ENCODE measurements around the gene KAT6B. TPM values are rescaled to one million over a fixed set of nuclear protein-coding genes. Genes with fewer than 3 reads are reported as not detected.

KAT6B gene
- polyA plus RNA-seq, 2 donors, result 4.7 to 6.7 TPM

DNA sequence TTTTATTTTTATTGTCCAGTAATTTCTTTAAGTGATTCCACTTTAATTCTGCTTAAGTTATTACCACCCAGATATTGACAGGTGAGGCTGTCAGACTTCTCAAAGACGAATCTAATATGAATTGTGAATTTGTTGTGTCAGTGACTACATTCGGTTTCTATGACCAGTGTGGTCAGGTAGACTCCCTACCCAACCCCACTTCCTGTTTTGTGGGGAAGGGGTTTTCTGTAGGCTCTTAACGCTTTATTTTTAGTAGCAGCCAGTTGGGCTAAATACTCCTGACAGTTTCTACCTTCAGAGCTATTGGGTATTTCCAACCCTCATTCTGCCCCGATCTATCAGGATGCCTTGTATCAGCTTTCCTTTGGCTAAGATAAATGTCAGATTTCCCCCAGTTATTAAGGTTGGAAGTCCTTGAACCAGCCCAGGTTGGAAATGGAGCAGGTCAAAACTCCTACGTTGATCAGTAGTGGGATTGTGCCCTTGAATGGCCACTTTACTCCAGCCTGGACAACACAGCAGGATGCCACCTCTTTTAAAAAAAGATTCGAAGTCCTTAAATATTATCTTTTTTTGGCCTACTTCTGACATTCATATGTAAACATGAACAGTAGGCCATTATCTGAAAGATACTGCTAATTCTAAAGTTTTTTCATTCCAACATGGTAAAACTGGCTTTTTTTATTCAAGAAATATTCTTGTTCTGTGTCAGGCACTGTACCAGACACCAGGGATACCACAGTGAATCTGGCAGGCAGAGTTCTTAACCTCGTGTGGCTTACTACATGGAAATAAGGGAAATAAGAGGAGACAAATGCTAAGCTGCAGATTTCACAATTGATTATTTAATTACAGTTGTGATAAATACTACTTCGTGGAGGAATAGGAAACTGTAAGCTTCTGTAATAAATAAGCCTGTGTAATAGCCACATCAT, 151.8 kb downstream of the KAT6B start:
- 80 to 86% methylated on average over 8 of the region's 8 CpGs for WGBS, 2 donors

DNA sequence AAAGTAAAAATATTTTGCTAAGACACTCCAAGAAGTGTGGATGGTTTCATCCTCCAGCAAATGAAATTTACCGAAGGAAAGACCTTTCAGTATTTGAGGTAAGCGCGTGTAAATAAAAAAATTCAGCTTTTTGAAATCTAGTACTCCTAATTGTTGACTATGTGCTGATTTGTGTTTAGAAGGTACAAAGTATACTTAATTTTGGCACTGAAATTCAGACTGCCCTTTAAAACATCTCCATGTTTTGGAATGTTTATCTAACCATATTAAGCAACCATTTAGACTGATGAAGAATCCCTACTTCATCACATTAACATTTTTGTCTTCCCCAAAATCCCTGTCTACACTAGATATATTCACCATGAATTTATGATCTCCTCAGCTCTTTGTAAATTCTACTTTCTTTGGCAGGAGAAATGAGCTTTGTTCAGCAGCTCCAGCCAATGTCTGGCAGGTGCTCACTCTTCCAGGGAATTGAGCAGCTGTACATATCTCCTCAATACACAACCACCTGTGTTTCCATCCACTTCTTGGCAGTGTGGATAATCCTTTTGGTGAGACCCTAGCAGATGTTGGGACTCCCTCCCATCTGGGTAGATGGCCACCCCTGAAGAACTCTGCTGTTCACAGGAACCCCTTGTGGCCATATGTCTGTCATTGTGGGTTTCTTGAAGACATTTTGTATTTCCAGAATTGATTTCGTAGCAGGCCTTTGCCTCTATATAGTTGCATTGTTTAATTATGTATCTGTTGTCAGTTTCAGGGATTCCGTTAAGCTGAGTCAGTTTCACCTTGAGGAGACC, 155.6 kb downstream of the KAT6B start:
- H3K4me3 ChIP-seq (ENCODE audit: low read depth in 1 of 2, low read length in 2 of 2), result no peak overlapping the region
- H3K27me3 ChIP-seq (ENCODE audit: control insufficient read depth in 1 of 2, insufficient read depth in 2 of 2, low read length in 2 of 2), result no peaks in the 10 kb centered on the region
- WGBS, 2 donors, result 86 to 93% methylated on average over 5 of the region's 5 CpGs
- no peaks in the 10 kb centered on the region for H3K9me3 ChIP-seq (ENCODE audit: control insufficient read depth in 2 of 2, insufficient read depth in 1 of 2, low read depth in 1 of 2, low read length in 1 of 2)
- no peak overlapping the region for H3K27ac ChIP-seq (ENCODE audit: low read depth in 2 of 2, low read length in 1 of 2)
- no peaks in the 10 kb centered on the region for H3K4me1 ChIP-seq (ENCODE audit: control insufficient read depth in 2 of 2, insufficient read depth in 2 of 2, low read length in 1 of 2)
- H3K36me3 ChIP-seq (ENCODE audit: control insufficient read depth in 2 of 2, insufficient read depth in 2 of 2, low read length in 1 of 2), result peaks cover 0 to 5% of the 10 kb centered on the region in 2 donors

More for the DNA sequence above, 151.8 kb downstream of the KAT6B start:
- Histone ChIP-seq H3K9me3 (ENCODE audit: control insufficient read depth in 2 of 2, insufficient read depth in 1 of 2, low read depth in 1 of 2, low read length in 1 of 2) (no peaks in the 10 kb centered on the region), H3K36me3 (ENCODE audit: control insufficient read depth in 2 of 2, insufficient read depth in 2 of 2, low read length in 1 of 2) (peaks cover 4 to 7% of the 10 kb centered on the region in 2 donors), H3K27ac (ENCODE audit: low read depth in 2 of 2, low read length in 1 of 2) (no peak overlapping the region), H3K27me3 (ENCODE audit: control insufficient read depth in 1 of 2, insufficient read depth in 2 of 2, low read length in 2 of 2) (no peaks in the 10 kb centered on the region), H3K4me1 (ENCODE audit: control insufficient read depth in 2 of 2, insufficient read depth in 2 of 2, low read length in 1 of 2) (peaks cover 0 to 2% of the 10 kb centered on the region in 2 donors), H3K4me3 (ENCODE audit: low read depth in 1 of 2, low read length in 2 of 2) (no peak overlapping the region)

- H3K4me3 ChIP-seq (ENCODE audit: low read depth in 1 of 2, low read length in 2 of 2), result no peak overlapping the region
- no peak overlapping the region for H3K27ac ChIP-seq (ENCODE audit: low read depth in 2 of 2, low read length in 1 of 2)
- 69 to 90% methylated on average over 2 of the region's 2 CpGs for WGBS, 2 donors
- no peaks in the 10 kb centered on the region for H3K4me1 ChIP-seq (ENCODE audit: control insufficient read depth in 2 of 2, insufficient read depth in 2 of 2, low read length in 1 of 2)
- no peaks in the 10 kb centered on the region for H3K27me3 ChIP-seq (ENCODE audit: control insufficient read depth in 1 of 2, insufficient read depth in 2 of 2, low read length in 2 of 2)
- peaks cover 0 to 5% of the 10 kb centered on the region in 2 donors for H3K36me3 ChIP-seq (ENCODE audit: control insufficient read depth in 2 of 2, insufficient read depth in 2 of 2, low read length in 1 of 2)
- no peaks in the 10 kb centered on the region for H3K9me3 ChIP-seq (ENCODE audit: control insufficient read depth in 2 of 2, insufficient read depth in 1 of 2, low read depth in 1 of 2, low read length in 1 of 2)
Observed at GRCh38 chr10:74982634-74982982, 156.2 kb downstream of the KAT6B start.

DNA sequence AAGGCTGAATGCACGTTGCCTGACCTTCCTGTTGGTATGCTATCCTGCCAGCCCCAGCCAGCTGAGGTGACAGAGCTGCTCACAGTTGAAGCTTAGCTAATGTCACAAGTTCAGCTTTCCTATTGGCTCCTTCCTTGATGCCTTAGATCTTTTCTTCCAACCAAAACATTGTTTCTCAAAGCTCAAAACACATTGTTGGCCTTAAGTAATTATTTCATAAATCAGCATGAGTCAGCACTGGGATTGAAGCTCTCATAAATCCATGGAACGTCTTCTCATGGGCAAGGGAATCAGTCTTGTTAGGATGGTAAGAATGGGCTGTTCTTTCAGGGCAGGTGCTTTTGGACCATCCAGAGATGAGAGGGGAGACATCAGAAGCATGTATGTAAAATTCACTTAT, 157.0 kb downstream of the KAT6B start:
- no peak overlapping the region for H3K27ac ChIP-seq (ENCODE audit: low read depth in 2 of 2, low read length in 1 of 2)
- 57 to 69% methylated on average over 2 of the region's 2 CpGs for WGBS, 2 donors
- no peaks in the 10 kb centered on the region for H3K4me1 ChIP-seq (ENCODE audit: control insufficient read depth in 2 of 2, insufficient read depth in 2 of 2, low read length in 1 of 2)

GRCh38 chr10:74987339-74988053, 161.1 kb downstream of the KAT6B start:
- no peak overlapping the region for H3K4me3 ChIP-seq (ENCODE audit: low read depth in 1 of 2, low read length in 2 of 2)
- 68 to 69% methylated on average over 4 of the region's 4 CpGs for WGBS, 2 donors
- H3K36me3 ChIP-seq (ENCODE audit: control insufficient read depth in 2 of 2, insufficient read depth in 2 of 2, low read length in 1 of 2), result peaks cover under 1 to 1% of the 10 kb centered on the region in 2 donors
- no peaks in the 10 kb centered on the region for H3K4me1 ChIP-seq (ENCODE audit: control insufficient read depth in 2 of 2, insufficient read depth in 2 of 2, low read length in 1 of 2)
- H3K9me3 ChIP-seq (ENCODE audit: control insufficient read depth in 2 of 2, insufficient read depth in 1 of 2, low read depth in 1 of 2, low read length in 1 of 2), result no peaks in the 10 kb centered on the region
- no peak overlapping the region for H3K27ac ChIP-seq (ENCODE audit: low read depth in 2 of 2, low read length in 1 of 2)
- no peaks in the 10 kb centered on the region for H3K27me3 ChIP-seq (ENCODE audit: control insufficient read depth in 1 of 2, insufficient read depth in 2 of 2, low read length in 2 of 2)

More for the DNA sequence above, 157.0 kb downstream of the KAT6B start:
- H3K4me3 ChIP-seq (ENCODE audit: low read depth in 1 of 2, low read length in 2 of 2), result no peak overlapping the region
- peaks cover 0 to 5% of the 10 kb centered on the region in 2 donors for H3K36me3 ChIP-seq (ENCODE audit: control insufficient read depth in 2 of 2, insufficient read depth in 2 of 2, low read length in 1 of 2)
- H3K9me3 ChIP-seq (ENCODE audit: control insufficient read depth in 2 of 2, insufficient read depth in 1 of 2, low read depth in 1 of 2, low read length in 1 of 2), result no peaks in the 10 kb centered on the region
- no peaks in the 10 kb centered on the region for H3K27me3 ChIP-seq (ENCODE audit: control insufficient read depth in 1 of 2, insufficient read depth in 2 of 2, low read length in 2 of 2)

DNA sequence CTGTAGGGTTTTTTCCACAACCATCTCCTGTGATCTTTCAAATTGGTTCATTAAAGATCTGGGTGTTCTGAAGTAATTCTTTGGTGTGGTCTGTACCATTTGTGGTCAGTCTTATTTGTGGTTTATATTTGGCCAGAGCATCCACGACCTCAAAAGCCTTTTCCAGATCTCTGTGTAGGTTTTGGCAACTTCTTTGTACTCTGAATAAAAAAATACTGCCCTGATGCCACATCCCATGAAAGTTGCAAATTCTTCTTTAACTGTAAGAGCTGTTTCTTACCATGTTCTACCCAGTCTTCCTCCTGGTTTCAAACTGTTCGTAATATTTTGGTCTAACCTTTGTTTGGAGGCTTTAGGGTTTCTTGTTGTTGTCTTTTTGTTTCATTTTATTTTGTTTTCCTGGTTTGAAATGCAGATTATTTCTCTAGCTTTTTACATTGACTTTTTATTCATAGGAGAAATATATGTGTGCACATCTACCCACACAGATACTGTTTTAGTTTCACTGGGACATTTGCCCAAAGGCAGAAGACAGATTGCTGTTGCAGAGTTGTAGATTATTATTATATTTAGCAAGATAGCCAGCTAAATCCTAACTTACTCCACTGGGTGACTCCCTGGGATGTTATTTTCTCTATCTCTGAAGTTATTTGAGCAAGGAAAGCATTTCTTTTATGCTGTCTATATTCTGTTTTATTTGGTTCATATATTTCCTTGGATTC, 161.8 kb downstream of the KAT6B start:
- WGBS, 2 donors, result 45 to 56% methylated on average over 2 of the region's 2 CpGs
- Histone ChIP-seq H3K36me3 (ENCODE audit: control insufficient read depth in 2 of 2, insufficient read depth in 2 of 2, low read length in 1 of 2) (peaks cover 0 to 3% of the 10 kb centered on the region in 2 donors), H3K9me3 (ENCODE audit: control insufficient read depth in 2 of 2, insufficient read depth in 1 of 2, low read depth in 1 of 2, low read length in 1 of 2) (no peaks in the 10 kb centered on the region), H3K27ac (ENCODE audit: low read depth in 2 of 2, low read length in 1 of 2) (no peak overlapping the region), H3K4me3 (ENCODE audit: low read depth in 1 of 2, low read length in 2 of 2) (no peak overlapping the region), H3K27me3 (ENCODE audit: control insufficient read depth in 1 of 2, insufficient read depth in 2 of 2, low read length in 2 of 2) (no peaks in the 10 kb centered on the region), H3K4me1 (ENCODE audit: control insufficient read depth in 2 of 2, insufficient read depth in 2 of 2, low read length in 1 of 2) (no peaks in the 10 kb centered on the region)

- Histone ChIP-seq H3K4me3 (ENCODE audit: low read depth in 1 of 2, low read length in 2 of 2) (no peak overlapping the region), H3K36me3 (ENCODE audit: control insufficient read depth in 2 of 2, insufficient read depth in 2 of 2, low read length in 1 of 2) (peaks cover 0 to 3% of the 10 kb centered on the region in 2 donors), H3K9me3 (ENCODE audit: control insufficient read depth in 2 of 2, insufficient read depth in 1 of 2, low read depth in 1 of 2, low read length in 1 of 2) (no peaks in the 10 kb centered on the region), H3K27ac (ENCODE audit: low read depth in 2 of 2, low read length in 1 of 2) (no peak overlapping the region), H3K27me3 (ENCODE audit: control insufficient read depth in 1 of 2, insufficient read depth in 2 of 2, low read length in 2 of 2) (no peaks in the 10 kb centered on the region), H3K4me1 (ENCODE audit: control insufficient read depth in 2 of 2, insufficient read depth in 2 of 2, low read length in 1 of 2) (no peaks in the 10 kb centered on the region)
- 46 to 55% methylated on average over 5 of the region's 5 CpGs for WGBS, 2 donors
Observed at GRCh38 chr10:74988832-74989561, 162.6 kb downstream of the KAT6B start.

DNA sequence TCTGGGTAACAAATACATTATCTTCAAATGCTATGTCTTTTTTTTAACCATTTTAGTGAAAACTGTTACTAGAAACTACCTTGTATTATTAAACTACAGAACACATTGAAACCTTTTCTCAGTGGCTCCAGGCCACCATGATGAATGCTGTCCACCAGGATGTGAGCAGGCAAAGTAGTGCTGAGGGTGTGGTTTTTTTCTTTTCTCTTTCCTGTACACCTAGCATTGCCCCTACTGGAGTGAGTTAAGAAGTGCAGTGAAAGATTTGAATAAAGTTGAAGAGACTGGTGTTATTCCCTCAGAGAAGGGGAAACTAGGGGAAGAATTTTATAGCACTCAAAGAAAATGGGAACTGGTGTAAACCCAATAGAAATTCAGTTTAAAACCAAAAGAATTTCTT, 165.0 kb downstream of the KAT6B start:
- no peaks in the 10 kb centered on the region for H3K4me1 ChIP-seq (ENCODE audit: control insufficient read depth in 2 of 2, insufficient read depth in 2 of 2, low read length in 1 of 2)
- no peaks in the 10 kb centered on the region for H3K27me3 ChIP-seq (ENCODE audit: control insufficient read depth in 1 of 2, insufficient read depth in 2 of 2, low read length in 2 of 2)
- H3K36me3 ChIP-seq (ENCODE audit: control insufficient read depth in 2 of 2, insufficient read depth in 2 of 2, low read length in 1 of 2), result peaks cover 0 to 3% of the 10 kb centered on the region in 2 donors
- no peak overlapping the region for H3K4me3 ChIP-seq (ENCODE audit: low read depth in 1 of 2, low read length in 2 of 2)
- no peak overlapping the region for H3K27ac ChIP-seq (ENCODE audit: low read depth in 2 of 2, low read length in 1 of 2)
- no peaks in the 10 kb centered on the region for H3K9me3 ChIP-seq (ENCODE audit: control insufficient read depth in 2 of 2, insufficient read depth in 1 of 2, low read depth in 1 of 2, low read length in 1 of 2)
